ENCODE measurements around the gene PKN1. TPM values are rescaled to one million over a fixed set of nuclear protein-coding genes. Genes with fewer than 3 reads are reported as not detected.

PKN1 gene
- total RNA-seq, 1 experiment from 2014 or later, result 170 TPM

GRCh38 chr19:14410091-14411051, 22.7 kb upstream of the PKN1 start (continued):
- TF ChIP-seq PRDM15 (CRISPR knock-in tag; IDR thresholded peaks at IDR 0.05) (no peak), CREM (CRISPR knock-in tag; IDR thresholded peaks at IDR 0.05) (no peak), TEAD4 (CRISPR knock-in tag; IDR thresholded peaks at IDR 0.05) (no peak), HMGA2 (CRISPR knock-in tag; IDR thresholded peaks at IDR 0.05) (no peak)
- TF ChIP-seq, protein P1, sequence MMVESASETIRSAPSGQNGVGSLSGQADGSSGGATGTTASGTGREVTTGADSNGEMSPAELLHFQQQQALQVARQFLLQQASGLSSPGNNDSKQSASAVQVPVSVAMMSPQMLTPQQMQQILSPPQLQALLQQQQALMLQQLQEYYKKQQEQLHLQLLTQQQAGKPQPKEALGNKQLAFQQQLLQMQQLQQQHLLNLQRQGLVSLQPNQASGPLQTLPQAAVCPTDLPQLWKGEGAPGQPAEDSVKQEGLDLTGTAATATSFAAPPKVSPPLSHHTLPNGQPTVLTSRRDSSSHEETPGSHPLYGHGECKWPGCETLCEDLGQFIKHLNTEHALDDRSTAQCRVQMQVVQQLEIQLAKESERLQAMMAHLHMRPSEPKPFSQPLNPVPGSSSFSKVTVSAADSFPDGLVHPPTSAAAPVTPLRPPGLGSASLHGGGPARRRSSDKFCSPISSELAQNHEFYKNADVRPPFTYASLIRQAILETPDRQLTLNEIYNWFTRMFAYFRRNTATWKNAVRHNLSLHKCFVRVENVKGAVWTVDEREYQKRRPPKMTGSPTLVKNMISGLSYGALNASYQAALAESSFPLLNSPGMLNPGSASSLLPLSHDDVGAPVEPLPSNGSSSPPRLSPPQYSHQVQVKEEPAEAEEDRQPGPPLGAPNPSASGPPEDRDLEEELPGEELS (CRISPR knock-in tag; IDR thresholded peaks at IDR 0.05), result no peak

- peaks cover 23% of the 10 kb centered on the region for H3K4me1 Mint-ChIP-seq
- H3K27me3 Mint-ChIP-seq (ENCODE audit: low read depth), result no peaks in the 10 kb centered on the region
- no peaks in the 10 kb centered on the region for H3K9me3 Mint-ChIP-seq
- no peak overlapping the region for H3K27ac Mint-ChIP-seq
- ATAC-seq (no peak), DNase-seq (ENCODE audit: low spot score) (no peak)
- POLR2A ChIA-PET, result no interaction called here
- peaks cover 54% of the 10 kb centered on the region for H3K36me3 Mint-ChIP-seq
- CTCF ChIA-PET, result interaction anchor here (1.0 to 1.2 kb wide), 2 partner anchors 18 to 275 kb away, joined by 3 read pairs; partner anchors contain the start of gene ASF1B
- no peak overlapping the region for H3K4me3 Mint-ChIP-seq
- no peak for TF ChIP-seq NR3C1 (CRISPR knock-in tag; conservative IDR thresholded peaks at IDR 0.05; ENCODE audit: low read depth)
- no peak for TF ChIP-seq SMAD3 (CRISPR knock-in tag; IDR thresholded peaks at IDR 0.05; ENCODE audit: borderline replicate concordance)
- no peak for TF ChIP-seq RORB (CRISPR knock-in tag; IDR thresholded peaks at IDR 0.05)
- TF ChIP-seq, protein P2, sequence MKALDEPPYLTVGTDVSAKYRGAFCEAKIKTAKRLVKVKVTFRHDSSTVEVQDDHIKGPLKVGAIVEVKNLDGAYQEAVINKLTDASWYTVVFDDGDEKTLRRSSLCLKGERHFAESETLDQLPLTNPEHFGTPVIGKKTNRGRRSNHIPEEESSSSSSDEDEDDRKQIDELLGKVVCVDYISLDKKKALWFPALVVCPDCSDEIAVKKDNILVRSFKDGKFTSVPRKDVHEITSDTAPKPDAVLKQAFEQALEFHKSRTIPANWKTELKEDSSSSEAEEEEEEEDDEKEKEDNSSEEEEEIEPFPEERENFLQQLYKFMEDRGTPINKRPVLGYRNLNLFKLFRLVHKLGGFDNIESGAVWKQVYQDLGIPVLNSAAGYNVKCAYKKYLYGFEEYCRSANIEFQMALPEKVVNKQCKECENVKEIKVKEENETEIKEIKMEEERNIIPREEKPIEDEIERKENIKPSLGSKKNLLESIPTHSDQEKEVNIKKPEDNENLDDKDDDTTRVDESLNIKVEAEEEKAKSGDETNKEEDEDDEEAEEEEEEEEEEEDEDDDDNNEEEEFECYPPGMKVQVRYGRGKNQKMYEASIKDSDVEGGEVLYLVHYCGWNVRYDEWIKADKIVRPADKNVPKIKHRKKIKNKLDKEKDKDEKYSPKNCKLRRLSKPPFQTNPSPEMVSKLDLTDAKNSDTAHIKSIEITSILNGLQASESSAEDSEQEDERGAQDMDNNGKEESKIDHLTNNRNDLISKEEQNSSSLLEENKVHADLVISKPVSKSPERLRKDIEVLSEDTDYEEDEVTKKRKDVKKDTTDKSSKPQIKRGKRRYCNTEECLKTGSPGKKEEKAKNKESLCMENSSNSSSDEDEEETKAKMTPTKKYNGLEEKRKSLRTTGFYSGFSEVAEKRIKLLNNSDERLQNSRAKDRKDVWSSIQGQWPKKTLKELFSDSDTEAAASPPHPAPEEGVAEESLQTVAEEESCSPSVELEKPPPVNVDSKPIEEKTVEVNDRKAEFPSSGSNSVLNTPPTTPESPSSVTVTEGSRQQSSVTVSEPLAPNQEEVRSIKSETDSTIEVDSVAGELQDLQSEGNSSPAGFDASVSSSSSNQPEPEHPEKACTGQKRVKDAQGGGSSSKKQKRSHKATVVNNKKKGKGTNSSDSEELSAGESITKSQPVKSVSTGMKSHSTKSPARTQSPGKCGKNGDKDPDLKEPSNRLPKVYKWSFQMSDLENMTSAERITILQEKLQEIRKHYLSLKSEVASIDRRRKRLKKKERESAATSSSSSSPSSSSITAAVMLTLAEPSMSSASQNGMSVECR (CRISPR knock-in tag; IDR thresholded peaks at IDR 0.05; ENCODE audit: borderline replicate concordance), result no peak
- no peak for TF ChIP-seq FOXK1 (CRISPR knock-in tag; IDR thresholded peaks at IDR 0.05)
- TF ChIP-seq ELF4 (CRISPR knock-in tag; IDR thresholded peaks at IDR 0.05; ENCODE audit: low read depth), result no peak
- TF ChIP-seq, protein P3, sequence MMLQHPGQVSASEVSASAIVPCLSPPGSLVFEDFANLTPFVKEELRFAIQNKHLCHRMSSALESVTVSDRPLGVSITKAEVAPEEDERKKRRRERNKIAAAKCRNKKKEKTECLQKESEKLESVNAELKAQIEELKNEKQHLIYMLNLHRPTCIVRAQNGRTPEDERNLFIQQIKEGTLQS (CRISPR knock-in tag; conservative IDR thresholded peaks at IDR 0.05), result no peak
- TF ChIP-seq ZNF317 (CRISPR knock-in tag; IDR thresholded peaks at IDR 0.05; ENCODE audit: borderline replicate concordance, low read depth), result no peak
- TF ChIP-seq, protein P4, sequence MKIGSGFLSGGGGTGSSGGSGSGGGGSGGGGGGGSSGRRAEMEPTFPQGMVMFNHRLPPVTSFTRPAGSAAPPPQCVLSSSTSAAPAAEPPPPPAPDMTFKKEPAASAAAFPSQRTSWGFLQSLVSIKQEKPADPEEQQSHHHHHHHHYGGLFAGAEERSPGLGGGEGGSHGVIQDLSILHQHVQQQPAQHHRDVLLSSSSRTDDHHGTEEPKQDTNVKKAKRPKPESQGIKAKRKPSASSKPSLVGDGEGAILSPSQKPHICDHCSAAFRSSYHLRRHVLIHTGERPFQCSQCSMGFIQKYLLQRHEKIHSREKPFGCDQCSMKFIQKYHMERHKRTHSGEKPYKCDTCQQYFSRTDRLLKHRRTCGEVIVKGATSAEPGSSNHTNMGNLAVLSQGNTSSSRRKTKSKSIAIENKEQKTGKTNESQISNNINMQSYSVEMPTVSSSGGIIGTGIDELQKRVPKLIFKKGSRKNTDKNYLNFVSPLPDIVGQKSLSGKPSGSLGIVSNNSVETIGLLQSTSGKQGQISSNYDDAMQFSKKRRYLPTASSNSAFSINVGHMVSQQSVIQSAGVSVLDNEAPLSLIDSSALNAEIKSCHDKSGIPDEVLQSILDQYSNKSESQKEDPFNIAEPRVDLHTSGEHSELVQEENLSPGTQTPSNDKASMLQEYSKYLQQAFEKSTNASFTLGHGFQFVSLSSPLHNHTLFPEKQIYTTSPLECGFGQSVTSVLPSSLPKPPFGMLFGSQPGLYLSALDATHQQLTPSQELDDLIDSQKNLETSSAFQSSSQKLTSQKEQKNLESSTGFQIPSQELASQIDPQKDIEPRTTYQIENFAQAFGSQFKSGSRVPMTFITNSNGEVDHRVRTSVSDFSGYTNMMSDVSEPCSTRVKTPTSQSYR (CRISPR knock-in tag; IDR thresholded peaks at IDR 0.05), result no peak
- TF ChIP-seq ZNF425 (CRISPR knock-in tag; conservative IDR thresholded peaks at IDR 0.05), result no peak
- TF ChIP-seq MXD4 (CRISPR knock-in tag; IDR thresholded peaks at IDR 0.05; ENCODE audit: borderline replicate concordance), result no peak
- TF ChIP-seq ZNF423 (CRISPR knock-in tag; IDR thresholded peaks at IDR 0.05), result no peak
- TF ChIP-seq IRF2 (CRISPR knock-in tag; IDR thresholded peaks at IDR 0.05; ENCODE audit: borderline replicate concordance, low read depth), result no peak
Observed at GRCh38 chr19:14411161-14411937, 21.8 kb upstream of the PKN1 start.

Data from WTC11 (cell line).